Astrocyte (in vitro differentiated cells and primary cell): ENCODE data around the gene TSPAN4. TPM values are rescaled to one million over a fixed set of nuclear protein-coding genes. Genes with fewer than 3 reads are reported as not detected.

Experiments used
- DNase-seq: peaks from one replicate; pipeline ENCODE4 v3.0.0-alpha.2; 2010; ENCODE audit warnings: low read depth
- FAIRE-seq: peaks from 2 replicates; lab custom pipeline; 2011; peaks lifted over from hg19 to GRCh38; lab: Jason Lieb, UNC
- H2AFZ ChIP-seq: 2 replicates; pipeline ENCODE4 v1.6.0; 2012; ENCODE audit warnings: low read depth, low read length, inconsistent platforms
- H3K27ac ChIP-seq: 2 replicates; pipeline ENCODE4 v1.5.1; 2011; ENCODE audit warnings: low read depth, low read length, inconsistent platforms
- H3K27me3 ChIP-seq: 2 replicates; pipeline ENCODE4 v1.6.0; 2011; ENCODE audit warnings: low read length, inconsistent platforms; ENCODE audit not compliant: insufficient read depth
- H3K36me3 ChIP-seq: 2 replicates; pipeline ENCODE4 v1.5.1; 2011; ENCODE audit warnings: low read length, inconsistent platforms; ENCODE audit not compliant: insufficient read depth
- H3K4me1 ChIP-seq: 2 replicates; pipeline ENCODE4 v1.5.1; 2011; ENCODE audit warnings: low read length, inconsistent platforms; ENCODE audit not compliant: insufficient read depth
- H3K4me2 ChIP-seq: 2 replicates; pipeline ENCODE4 v1.6.0; 2012; ENCODE audit warnings: low read length, inconsistent platforms
- H3K4me3 ChIP-seq: 2 replicates; pipeline ENCODE4 v1.5.1; 2011; ENCODE audit warnings: low read depth, mild to moderate bottlenecking, low read length, inconsistent platforms; ENCODE audit not compliant: insufficient read depth
- H3K79me2 ChIP-seq: 2 replicates; pipeline ENCODE4 v1.6.0; 2012; ENCODE audit warnings: mild to moderate bottlenecking, low read length, inconsistent platforms; ENCODE audit not compliant: insufficient read depth
- H3K9ac ChIP-seq: 2 replicates; pipeline ENCODE4 v1.6.0; 2012; ENCODE audit warnings: mild to moderate bottlenecking, low read length, inconsistent platforms
- H3K9me3 ChIP-seq: 2 replicates; pipeline ENCODE4 v1.5.1; 2012; ENCODE audit warnings: low read depth, mild to moderate bottlenecking, low read length, inconsistent platforms; ENCODE audit not compliant: insufficient read depth
- H4K20me1 ChIP-seq: 2 replicates; pipeline ENCODE4 v1.6.0; 2012; ENCODE audit warnings: low read length, inconsistent platforms; ENCODE audit not compliant: insufficient read depth
- H3K27ac Mint-ChIP-seq: one replicate; pipeline ENCODE4 v1.8.0; 2021; ENCODE audit warnings: mild to moderate bottlenecking, mixed read lengths; ENCODE audit not compliant: unreplicated experiment
- H3K27me3 Mint-ChIP-seq: one replicate; pipeline ENCODE4 v1.8.0; 2021; ENCODE audit warnings: low read depth, mixed read lengths; ENCODE audit not compliant: unreplicated experiment
- H3K36me3 Mint-ChIP-seq: one replicate; pipeline ENCODE4 v1.8.0; 2021; ENCODE audit warnings: low read depth, mixed read lengths; ENCODE audit not compliant: unreplicated experiment
- H3K4me1 Mint-ChIP-seq: one replicate; pipeline ENCODE4 v1.8.0; 2021; ENCODE audit warnings: low read depth, mixed read lengths; ENCODE audit not compliant: unreplicated experiment
- H3K4me3 Mint-ChIP-seq: one replicate; pipeline ENCODE4 v1.8.0; 2021; ENCODE audit warnings: mild to moderate bottlenecking, moderate library complexity, mixed read lengths; ENCODE audit not compliant: unreplicated experiment
- H3K9me3 Mint-ChIP-seq: one replicate; pipeline ENCODE4 v1.8.0; 2021; ENCODE audit warnings: mild to moderate bottlenecking, mixed read lengths; ENCODE audit not compliant: unreplicated experiment
- EZH2 ChIP-seq: IDR thresholded peaks from 2 replicates; pipeline ENCODE4 v1.6.1; 2012; ENCODE audit warnings: mild to moderate bottlenecking, low read length, inconsistent platforms; ENCODE audit not compliant: insufficient read depth
- total RNA-seq: library from RNA; stranded (reverse); gene quantifications from 2 replicates; pipeline ENCODE4 v1.2.1, GENCODE V29; 2021
- TF ChIP-seq, protein P1 (sequence below): IDR thresholded peaks from 2 replicates; pipeline ENCODE4 v1.5.1; 2011; ENCODE audit warnings: low read depth, mild to moderate bottlenecking, inconsistent platforms, low read length, moderate library complexity; ENCODE audit not compliant: insufficient read depth

Gene TSPAN4
- total RNA-seq, 1 donor from 2014 or later, result 69.5 TPM

GRCh38 chr11:808427-809286, 34.0 kb upstream of the TSPAN4 start:
- H3K4me2 ChIP-seq, result peak overlapping the region; percentile 92
- H3K4me3 ChIP-seq, result peak overlapping the region; percentile 87
- FAIRE-seq, result no peak
- peaks cover 23% of the 10 kb centered on the region for H3K36me3 ChIP-seq
- Mint-ChIP-seq H3K4me3 (peak overlapping the region; percentile 95), H3K27me3 (no peaks in the 10 kb centered on the region), H3K4me1 (peaks cover 18% of the 10 kb centered on the region), H3K27ac (peak overlapping the region; percentile 99), H3K36me3 (peaks cover 14% of the 10 kb centered on the region), H3K9me3 (no peaks in the 10 kb centered on the region)
- H3K9ac ChIP-seq, result peak overlapping the region; percentile 94
- H2AFZ ChIP-seq, result peak overlapping the region; percentile 93
- no peak for DNase-seq
- no peak for TF ChIP-seq EZH2
- TF ChIP-seq, protein P1, sequence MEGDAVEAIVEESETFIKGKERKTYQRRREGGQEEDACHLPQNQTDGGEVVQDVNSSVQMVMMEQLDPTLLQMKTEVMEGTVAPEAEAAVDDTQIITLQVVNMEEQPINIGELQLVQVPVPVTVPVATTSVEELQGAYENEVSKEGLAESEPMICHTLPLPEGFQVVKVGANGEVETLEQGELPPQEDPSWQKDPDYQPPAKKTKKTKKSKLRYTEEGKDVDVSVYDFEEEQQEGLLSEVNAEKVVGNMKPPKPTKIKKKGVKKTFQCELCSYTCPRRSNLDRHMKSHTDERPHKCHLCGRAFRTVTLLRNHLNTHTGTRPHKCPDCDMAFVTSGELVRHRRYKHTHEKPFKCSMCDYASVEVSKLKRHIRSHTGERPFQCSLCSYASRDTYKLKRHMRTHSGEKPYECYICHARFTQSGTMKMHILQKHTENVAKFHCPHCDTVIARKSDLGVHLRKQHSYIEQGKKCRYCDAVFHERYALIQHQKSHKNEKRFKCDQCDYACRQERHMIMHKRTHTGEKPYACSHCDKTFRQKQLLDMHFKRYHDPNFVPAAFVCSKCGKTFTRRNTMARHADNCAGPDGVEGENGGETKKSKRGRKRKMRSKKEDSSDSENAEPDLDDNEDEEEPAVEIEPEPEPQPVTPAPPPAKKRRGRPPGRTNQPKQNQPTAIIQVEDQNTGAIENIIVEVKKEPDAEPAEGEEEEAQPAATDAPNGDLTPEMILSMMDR, result no peak
- peaks cover 67% of the 10 kb centered on the region for H3K79me2 ChIP-seq
- no peaks in the 10 kb centered on the region for H3K27me3 ChIP-seq
- H3K27ac ChIP-seq, result peak overlapping the region; percentile 99
- peaks cover 37% of the 10 kb centered on the region for H4K20me1 ChIP-seq
- H3K4me1 ChIP-seq, result peaks cover 34% of the 10 kb centered on the region
- H3K9me3 ChIP-seq, result no peaks in the 10 kb centered on the region

DNA sequence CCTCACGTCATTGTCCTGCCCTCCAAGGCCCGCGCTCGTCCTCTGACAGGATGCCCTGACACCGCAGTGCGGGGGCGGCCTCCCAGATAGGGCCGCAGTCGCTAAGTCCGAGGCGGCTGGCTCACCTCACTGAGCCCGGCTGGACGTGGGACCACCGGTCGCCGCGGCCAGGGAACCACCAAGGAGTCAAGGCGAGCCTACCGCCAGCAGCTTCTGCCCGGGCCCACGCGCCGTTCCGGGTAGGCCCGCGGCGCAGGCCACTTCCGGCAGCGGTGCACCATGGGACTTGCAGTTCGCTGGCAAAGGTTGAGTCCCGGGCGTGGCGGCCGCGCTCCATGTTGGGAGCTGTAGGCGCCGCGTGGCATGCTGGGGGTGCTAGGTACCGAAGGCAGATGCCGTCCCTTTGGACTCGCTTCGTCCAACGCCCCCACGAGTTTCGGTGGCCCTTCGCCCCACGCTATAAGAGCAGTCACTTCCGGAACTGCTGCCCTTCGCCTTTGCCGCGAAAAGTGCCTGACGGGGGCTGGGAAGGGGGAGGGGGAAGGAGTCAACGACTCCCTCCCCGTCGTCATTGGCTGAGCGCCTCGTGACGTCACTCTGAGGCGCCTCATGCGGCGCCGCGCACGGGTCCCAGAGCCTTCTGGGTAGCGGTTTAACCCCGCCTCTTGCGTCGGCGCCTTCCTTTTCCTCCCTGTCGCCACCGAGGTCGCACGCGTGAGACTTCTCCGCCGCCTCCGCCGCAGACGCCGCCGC, 33.2 kb upstream of the TSPAN4 start, which contains the start of gene RPLP2:
TSS of gene RPLP2 (plus strand) at position 681 of the 753 bp plus-strand sequence. CDS start 268 bp downstream, outside the sequence.
- peak; percentile 93 for DNase-seq
- no peak for TF ChIP-seq EZH2
- TF ChIP-seq, protein P1, result no peak
- H3K36me3 ChIP-seq, result peaks cover 23% of the 10 kb centered on the region
- no peaks in the 10 kb centered on the region for H3K9me3 ChIP-seq
- FAIRE-seq, result no peak
- Mint-ChIP-seq H3K36me3 (peaks cover 14% of the 10 kb centered on the region), H3K9me3 (no peaks in the 10 kb centered on the region), H3K4me1 (peaks cover 18% of the 10 kb centered on the region), H3K4me3 (peak within 1 kb of the TSS; percentile 96), H3K27me3 (no peaks in the 10 kb centered on the region), H3K27ac (peak within 1 kb of the TSS; percentile 99)
- peak within 1 kb of the TSS; percentile 93 for H2AFZ ChIP-seq
- H3K79me2 ChIP-seq, result peaks cover 60% of the 10 kb centered on the region
- H3K27ac ChIP-seq, result peak within 1 kb of the TSS; percentile 99
- H3K27me3 ChIP-seq, result no peaks in the 10 kb centered on the region
- H3K4me2 ChIP-seq, result peak within 1 kb of the TSS; percentile 92
- H4K20me1 ChIP-seq, result peaks cover 39% of the 10 kb centered on the region
- H3K4me3 ChIP-seq, result peak within 1 kb of the TSS; percentile 87
- peak within 1 kb of the TSS; percentile 94 for H3K9ac ChIP-seq
- peaks cover 26% of the 10 kb centered on the region for H3K4me1 ChIP-seq
